OCI-LY3 (cell line): ENCODE results near the gene EVPL.

Source experiments
- H2AFZ ChIP-seq: fragments of 200-600, 300-600 bp; shearing (Covaris generic); 2 replicates; pipeline ENCODE4 v1.6.0; 2014; ENCODE audit warnings: antibody characterized with exemption, low read depth, low read length
- H3K27ac ChIP-seq: fragments of 200-600, 300-600 bp; sonication (generic); 2 replicates; pipeline ENCODE4 v1.5.1; 2014; ENCODE audit warnings: mild to moderate bottlenecking, low read length, moderate library complexity, mixed read lengths
- H3K27me3 ChIP-seq: fragments of 200-600, 300-600 bp; sonication (generic); 2 replicates; pipeline ENCODE4 v1.6.1; 2014; ENCODE audit warnings: low read depth, low read length, mixed read lengths
- H3K36me3 ChIP-seq: fragments of 200-600, 300-600 bp; sonication (generic); replicated peaks from 2 replicates; pipeline ENCODE3; 2014; ENCODE audit warnings: low read depth, low read length, mixed read lengths
- H3K4me1 ChIP-seq: fragments of 300-600, 200-600 bp; sonication (generic); 2 replicates; pipeline ENCODE4 v1.6.1; 2014; ENCODE audit warnings: low read length, mixed read lengths
- H3K4me2 ChIP-seq: fragments of 200-600, 300-600 bp; sonication (generic); 2 replicates; pipeline ENCODE4 v1.6.1; 2014; ENCODE audit warnings: low read length, mixed read lengths
- H3K4me3 ChIP-seq: fragments of 300-600, 200-600 bp; sonication (generic); 2 replicates; pipeline ENCODE4 v1.5.1; 2014; ENCODE audit warnings: antibody characterized with exemption, mild to moderate bottlenecking, low read length, moderate library complexity
- H3K79me2 ChIP-seq: fragments of 300-600, 200-600 bp; shearing (Covaris generic); 2 replicates; pipeline ENCODE4 v1.6.1; 2014; ENCODE audit warnings: mild to moderate bottlenecking, low read length, mixed read lengths
- H3K9ac ChIP-seq: fragments of 300-600, 200-600 bp; shearing (Covaris generic); 2 replicates; pipeline ENCODE4 v1.6.0; 2014; ENCODE audit warnings: mild to moderate bottlenecking, low read length, moderate library complexity
- H3K9me3 ChIP-seq: fragments of 200-600, 300-600 bp; shearing (Covaris generic); 2 replicates; pipeline ENCODE4 v1.6.1; 2014; ENCODE audit warnings: low read length, mixed read lengths; ENCODE audit not compliant: insufficient read depth
- H4K20me1 ChIP-seq: fragments of 200-600, 300-600 bp; sonication (generic); 2 replicates; pipeline ENCODE4 v1.6.1; 2016; ENCODE audit warnings: low read length, mixed read lengths; ENCODE audit not compliant: insufficient read depth
- CTCF ChIP-seq: fragments of 200-600, 300-600 bp; sonication (generic); IDR thresholded peaks from 2 replicates; pipeline ENCODE4 v1.5.1; 2014; ENCODE audit warnings: antibody characterized with exemption, low read length, low read depth
- EZH2phosphoT487 ChIP-seq: fragments of 200-600 bp; shearing (Covaris generic); IDR thresholded peaks from 2 replicates; pipeline ENCODE4 v1.6.1; 2018; ENCODE audit warnings: antibody characterized with exemption, mixed run types, low read depth

Gene EVPL

DNA sequence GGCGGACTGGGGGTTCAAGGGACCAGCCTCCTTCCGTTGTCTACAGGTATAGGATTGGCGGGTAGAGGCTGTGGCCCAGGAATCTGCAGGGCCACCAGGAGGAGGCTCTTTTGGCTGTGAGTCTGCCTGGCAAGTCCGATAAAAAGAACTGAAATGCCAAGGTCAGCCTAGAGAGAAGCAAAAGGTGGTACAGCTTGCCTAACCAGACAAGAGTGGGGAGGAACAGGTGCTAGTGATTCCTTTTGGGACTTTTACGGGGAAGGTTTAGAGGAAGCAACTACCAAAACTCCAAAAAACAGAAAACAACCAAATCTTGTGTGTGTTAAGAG lies 5.6 kb upstream of the EVPL start:
- no peaks in the 10 kb centered on the region for H4K20me1 ChIP-seq
- H3K27me3 ChIP-seq, result no peaks in the 10 kb centered on the region
- H3K9me3 ChIP-seq, result no peaks in the 10 kb centered on the region
- H3K9ac ChIP-seq, result no peak overlapping the region
- no peak overlapping the region for H3K27ac ChIP-seq
- no peak overlapping the region for H3K4me3 ChIP-seq
- H3K36me3 ChIP-seq, result no peaks in the 10 kb centered on the region
- no peak overlapping the region for H2AFZ ChIP-seq
- TF ChIP-seq EZH2phosphoT487, result no peak
- TF ChIP-seq CTCF, result no peak
- H3K79me2 ChIP-seq, result no peaks in the 10 kb centered on the region
- H3K4me2 ChIP-seq, result no peak overlapping the region
- no peaks in the 10 kb centered on the region for H3K4me1 ChIP-seq

GRCh38 chr17:76032073-76032779 lies 5.1 kb upstream of the EVPL start:
- no peaks in the 10 kb centered on the region for H3K36me3 ChIP-seq
- no peaks in the 10 kb centered on the region for H4K20me1 ChIP-seq
- TF ChIP-seq EZH2phosphoT487 (no peak), CTCF (no peak)
- no peak overlapping the region for H2AFZ ChIP-seq
- no peaks in the 10 kb centered on the region for H3K79me2 ChIP-seq
- H3K4me3 ChIP-seq, result no peak overlapping the region
- no peak overlapping the region for H3K9ac ChIP-seq
- no peaks in the 10 kb centered on the region for H3K9me3 ChIP-seq
- no peaks in the 10 kb centered on the region for H3K4me1 ChIP-seq
- H3K4me2 ChIP-seq, result no peak overlapping the region
- no peaks in the 10 kb centered on the region for H3K27me3 ChIP-seq
- H3K27ac ChIP-seq, result no peak overlapping the region

DNA sequence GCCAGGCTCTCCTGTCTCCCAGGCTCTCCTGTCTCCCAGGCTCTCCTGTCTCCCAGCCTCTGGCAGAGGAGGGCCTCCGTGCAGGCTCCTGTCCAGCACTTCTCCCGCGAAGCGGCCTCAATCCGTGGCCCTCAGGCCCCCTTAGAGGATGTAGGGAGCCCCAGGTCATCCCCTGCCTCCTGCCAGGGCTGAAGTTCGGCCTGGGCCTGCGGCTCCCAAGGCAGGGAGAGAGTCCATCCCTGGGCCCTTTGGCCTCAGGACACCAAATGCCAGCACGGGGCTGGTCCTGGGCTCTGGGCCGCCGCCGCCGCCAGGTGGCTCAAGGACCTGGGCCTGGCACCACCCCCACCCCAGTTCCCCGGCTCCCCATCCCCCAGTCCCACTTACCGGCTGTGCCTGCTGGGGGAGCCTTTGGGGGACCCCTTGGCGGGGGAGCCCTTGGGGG lies 370 bp downstream of the EVPL start:
- no peaks in the 10 kb centered on the region for H4K20me1 ChIP-seq
- H3K9me3 ChIP-seq, result no peaks in the 10 kb centered on the region
- H3K9ac ChIP-seq, result no peak overlapping the region
- H3K27me3 ChIP-seq, result no peaks in the 10 kb centered on the region
- no peak overlapping the region for H3K4me2 ChIP-seq
- no peak overlapping the region for H2AFZ ChIP-seq
- no peak overlapping the region for H3K27ac ChIP-seq
- H3K4me1 ChIP-seq, result no peaks in the 10 kb centered on the region
- TF ChIP-seq CTCF (no peak), EZH2phosphoT487 (no peak)
- no peaks in the 10 kb centered on the region for H3K79me2 ChIP-seq
- H3K36me3 ChIP-seq, result no peaks in the 10 kb centered on the region
- H3K4me3 ChIP-seq, result no peak overlapping the region

- Histone ChIP-seq H4K20me1 (no peaks in the 10 kb centered on the region), H3K79me2 (no peaks in the 10 kb centered on the region), H3K4me3 (no peak overlapping the region), H3K4me2 (no peak overlapping the region), H3K27me3 (no peaks in the 10 kb centered on the region), H3K9ac (no peak overlapping the region), H2AFZ (no peak overlapping the region), H3K9me3 (no peaks in the 10 kb centered on the region), H3K27ac (no peak overlapping the region), H3K4me1 (no peaks in the 10 kb centered on the region), H3K36me3 (no peaks in the 10 kb centered on the region)
- no peak for TF ChIP-seq CTCF
- TF ChIP-seq EZH2phosphoT487, result no peak
These were observed 1.8 kb downstream of the EVPL start for GRCh38 chr17:76025294-76025693.
